SK-N-SH treated with all-trans-retinoic acid at 6 μM for 48 hours (cell line): Measurements from ENCODE around the gene HHIPL1.

Source experiments
- BACH2 ChIP-seq: fragments of 250-450 bp; sonication (Bioruptor Pico); IDR thresholded peaks from 2 replicates; pipeline ENCODE4 v1.9.0; 2021; ENCODE audit warnings: mild to moderate bottlenecking, borderline replicate concordance
- CSDC2 ChIP-seq: fragments of 250-450 bp; sonication (Bioruptor Pico); IDR thresholded peaks from 2 replicates; pipeline ENCODE4 v1.5.0; 2020; ENCODE audit warnings: mild to moderate bottlenecking, moderate library complexity
- PPARA ChIP-seq: fragments of 250-450 bp; sonication (Bioruptor Pico); IDR thresholded peaks from 2 replicates; pipeline ENCODE4 v1.5.0; 2020; ENCODE audit warnings: mild to moderate bottlenecking, borderline replicate concordance
- RARB ChIP-seq: fragments of 250-450 bp; sonication (Bioruptor Pico); IDR thresholded peaks from 2 replicates; pipeline ENCODE4 v1.8.0; 2021; ENCODE audit warnings: mild to moderate bottlenecking, moderate library complexity
- SNAI2 ChIP-seq: fragments of 250-450 bp; sonication (Bioruptor Pico); IDR thresholded peaks from 2 replicates; pipeline ENCODE4 v1.5.0; 2020; ENCODE audit warnings: mild to moderate bottlenecking, moderate library complexity
- TCF4 ChIP-seq: fragments of 250-450 bp; sonication (Bioruptor Pico); IDR thresholded peaks from 2 replicates; pipeline ENCODE4 v1.8.0; 2021; ENCODE audit warnings: mild to moderate bottlenecking, moderate library complexity, borderline replicate concordance
- TOX ChIP-seq: fragments of 250-450 bp; sonication (Bioruptor Pico); IDR thresholded peaks from 2 replicates; pipeline ENCODE4 v1.8.0; 2021; ENCODE audit warnings: mild to moderate bottlenecking, moderate library complexity, borderline replicate concordance
- ZFP3 ChIP-seq: fragments of 250-450 bp; sonication (Bioruptor Pico); IDR thresholded peaks from 2 replicates; pipeline ENCODE4 v1.5.0; 2020; ENCODE audit warnings: mild to moderate bottlenecking, moderate library complexity
- ZNF565 ChIP-seq: fragments of 450-650 bp; formaldehyde crosslinking; conservative IDR thresholded peaks from 2 replicates; pipeline ENCODE4 v1.5.0; 2020; ENCODE audit warnings: low read depth, mild to moderate bottlenecking, moderate library complexity
- ZNF8 ChIP-seq: fragments of 450-650 bp; formaldehyde crosslinking; IDR thresholded peaks from 2 replicates; pipeline ENCODE4 v1.5.0; 2020; ENCODE audit warnings: mild to moderate bottlenecking, moderate library complexity
- TF ChIP-seq, protein P1 (sequence below): fragments of 250-450 bp; sonication (Bioruptor Pico); IDR thresholded peaks from 2 replicates; pipeline ENCODE4 v1.8.0; 2020; ENCODE audit warnings: mild to moderate bottlenecking, moderate library complexity, borderline replicate concordance
- TF ChIP-seq, protein P2 (sequence below): fragments of 250-450 bp; sonication (Bioruptor Pico); IDR thresholded peaks from 2 replicates; pipeline ENCODE4 v1.5.0; 2020; ENCODE audit warnings: mild to moderate bottlenecking, moderate library complexity
- TF ChIP-seq, protein P3 (sequence below): fragments of 250-450 bp; sonication (Bioruptor Pico); IDR thresholded peaks from 2 replicates; pipeline ENCODE4 v1.5.1; 2020; ENCODE audit warnings: low read depth, mild to moderate bottlenecking, moderate library complexity

DNA sequence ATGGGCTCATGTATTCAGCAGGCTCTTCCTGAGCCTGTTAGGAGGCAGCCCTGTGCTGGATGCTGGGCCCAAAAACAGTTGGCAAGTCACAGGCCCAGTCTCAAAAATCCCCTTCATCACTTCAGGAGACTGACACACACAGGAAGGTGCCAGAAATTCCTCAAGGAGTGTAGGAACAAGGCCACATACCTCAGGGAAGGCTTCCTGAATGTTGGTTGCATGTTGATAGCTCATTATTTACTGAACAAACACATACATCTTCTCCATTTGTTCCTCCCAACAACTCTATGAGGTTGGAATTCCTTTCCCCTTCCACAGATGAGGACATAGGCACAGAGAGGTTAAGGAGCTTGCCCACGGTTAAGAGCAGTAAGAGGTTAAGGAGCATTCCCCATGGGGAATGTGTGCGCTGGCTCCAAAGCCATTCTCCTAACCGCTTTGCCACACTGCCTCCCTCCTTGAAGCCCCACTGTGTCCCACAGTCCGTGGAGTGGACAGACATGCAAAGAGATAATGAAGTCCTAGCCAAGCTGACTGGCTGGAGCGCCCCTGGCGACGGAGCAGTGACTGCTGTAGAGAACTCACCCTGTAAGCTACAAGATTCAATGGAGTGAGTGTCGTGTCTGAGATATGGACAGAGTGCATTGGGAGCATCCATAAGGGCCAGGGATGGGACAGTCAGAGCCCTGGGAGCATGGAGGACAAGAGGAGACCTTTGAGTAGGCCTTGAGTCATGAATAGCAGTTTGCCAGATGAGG, 3.3 kb downstream of the HHIPL1 start:
- no peak for TF ChIP-seq TOX
- no peak for TF ChIP-seq RARB
- TF ChIP-seq, protein P1, sequence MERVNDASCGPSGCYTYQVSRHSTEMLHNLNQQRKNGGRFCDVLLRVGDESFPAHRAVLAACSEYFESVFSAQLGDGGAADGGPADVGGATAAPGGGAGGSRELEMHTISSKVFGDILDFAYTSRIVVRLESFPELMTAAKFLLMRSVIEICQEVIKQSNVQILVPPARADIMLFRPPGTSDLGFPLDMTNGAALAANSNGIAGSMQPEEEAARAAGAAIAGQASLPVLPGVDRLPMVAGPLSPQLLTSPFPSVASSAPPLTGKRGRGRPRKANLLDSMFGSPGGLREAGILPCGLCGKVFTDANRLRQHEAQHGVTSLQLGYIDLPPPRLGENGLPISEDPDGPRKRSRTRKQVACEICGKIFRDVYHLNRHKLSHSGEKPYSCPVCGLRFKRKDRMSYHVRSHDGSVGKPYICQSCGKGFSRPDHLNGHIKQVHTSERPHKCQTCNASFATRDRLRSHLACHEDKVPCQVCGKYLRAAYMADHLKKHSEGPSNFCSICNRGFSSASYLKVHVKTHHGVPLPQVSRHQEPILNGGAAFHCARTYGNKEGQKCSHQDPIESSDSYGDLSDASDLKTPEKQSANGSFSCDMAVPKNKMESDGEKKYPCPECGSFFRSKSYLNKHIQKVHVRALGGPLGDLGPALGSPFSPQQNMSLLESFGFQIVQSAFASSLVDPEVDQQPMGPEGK (CRISPR knock-in tag): no peak
- TF ChIP-seq, protein P2, sequence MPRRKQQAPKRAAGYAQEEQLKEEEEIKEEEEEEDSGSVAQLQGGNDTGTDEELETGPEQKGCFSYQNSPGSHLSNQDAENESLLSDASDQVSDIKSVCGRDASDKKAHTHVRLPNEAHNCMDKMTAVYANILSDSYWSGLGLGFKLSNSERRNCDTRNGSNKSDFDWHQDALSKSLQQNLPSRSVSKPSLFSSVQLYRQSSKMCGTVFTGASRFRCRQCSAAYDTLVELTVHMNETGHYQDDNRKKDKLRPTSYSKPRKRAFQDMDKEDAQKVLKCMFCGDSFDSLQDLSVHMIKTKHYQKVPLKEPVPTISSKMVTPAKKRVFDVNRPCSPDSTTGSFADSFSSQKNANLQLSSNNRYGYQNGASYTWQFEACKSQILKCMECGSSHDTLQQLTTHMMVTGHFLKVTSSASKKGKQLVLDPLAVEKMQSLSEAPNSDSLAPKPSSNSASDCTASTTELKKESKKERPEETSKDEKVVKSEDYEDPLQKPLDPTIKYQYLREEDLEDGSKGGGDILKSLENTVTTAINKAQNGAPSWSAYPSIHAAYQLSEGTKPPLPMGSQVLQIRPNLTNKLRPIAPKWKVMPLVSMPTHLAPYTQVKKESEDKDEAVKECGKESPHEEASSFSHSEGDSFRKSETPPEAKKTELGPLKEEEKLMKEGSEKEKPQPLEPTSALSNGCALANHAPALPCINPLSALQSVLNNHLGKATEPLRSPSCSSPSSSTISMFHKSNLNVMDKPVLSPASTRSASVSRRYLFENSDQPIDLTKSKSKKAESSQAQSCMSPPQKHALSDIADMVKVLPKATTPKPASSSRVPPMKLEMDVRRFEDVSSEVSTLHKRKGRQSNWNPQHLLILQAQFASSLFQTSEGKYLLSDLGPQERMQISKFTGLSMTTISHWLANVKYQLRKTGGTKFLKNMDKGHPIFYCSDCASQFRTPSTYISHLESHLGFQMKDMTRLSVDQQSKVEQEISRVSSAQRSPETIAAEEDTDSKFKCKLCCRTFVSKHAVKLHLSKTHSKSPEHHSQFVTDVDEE (CRISPR knock-in tag): no peak
- TF ChIP-seq BACH2 (CRISPR knock-in tag): no peak
- TF ChIP-seq TCF4 (CRISPR knock-in tag): no peak
- TF ChIP-seq PPARA: no peak
- TF ChIP-seq CSDC2 (CRISPR knock-in tag): no peak
- TF ChIP-seq ZNF565 (CRISPR knock-in tag): no peak
- no peak for TF ChIP-seq ZNF8
- TF ChIP-seq SNAI2 (CRISPR knock-in tag): no peak
- TF ChIP-seq, protein P3, sequence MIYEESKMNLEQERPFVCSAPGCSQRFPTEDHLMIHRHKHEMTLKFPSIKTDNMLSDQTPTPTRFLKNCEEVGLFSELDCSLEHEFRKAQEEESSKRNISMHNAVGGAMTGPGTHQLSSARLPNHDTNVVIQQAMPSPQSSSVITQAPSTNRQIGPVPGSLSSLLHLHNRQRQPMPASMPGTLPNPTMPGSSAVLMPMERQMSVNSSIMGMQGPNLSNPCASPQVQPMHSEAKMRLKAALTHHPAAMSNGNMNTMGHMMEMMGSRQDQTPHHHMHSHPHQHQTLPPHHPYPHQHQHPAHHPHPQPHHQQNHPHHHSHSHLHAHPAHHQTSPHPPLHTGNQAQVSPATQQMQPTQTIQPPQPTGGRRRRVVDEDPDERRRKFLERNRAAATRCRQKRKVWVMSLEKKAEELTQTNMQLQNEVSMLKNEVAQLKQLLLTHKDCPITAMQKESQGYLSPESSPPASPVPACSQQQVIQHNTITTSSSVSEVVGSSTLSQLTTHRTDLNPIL (CRISPR knock-in tag): no peak
- TF ChIP-seq ZFP3 (CRISPR knock-in tag): no peak
